Measurements from ENCODE around the gene C3orf20. TPM values are rescaled to one million over a fixed set of nuclear protein-coding genes. Genes with fewer than 3 reads are reported as not detected.

The C3orf20 gene
- total and polyA plus RNA-seq, 2 of the 13 experiments (the other 11 are each of a cell fraction or from before 2014, with no cell fraction given): 0.03 to 0.04 TPM

- TF ChIP-seq REST (IDR thresholded peaks at IDR 0.05; ENCODE audit: borderline replicate concordance in 1 of 2, low read depth in 1 of 2, low read length in 2 of 2) (no peak), ZNF234 (CRISPR knock-in tag; conservative IDR thresholded peaks at IDR 0.05) (no peak), MLLT10 (CRISPR knock-in tag; IDR thresholded peaks at IDR 0.05) (no peak), ETS1 (CRISPR knock-in tag; IDR thresholded peaks at IDR 0.05) (no peak), ZNF781 (CRISPR knock-in tag; IDR thresholded peaks at IDR 0.05; ENCODE audit: borderline replicate concordance, not compliant biosample characterization) (no peak), NFAT5 (CRISPR knock-in tag; IDR thresholded peaks at IDR 0.05) (no peak), RFX1 (IDR thresholded peaks at IDR 0.05) (no peak), ZNF839 (CRISPR knock-in tag; IDR thresholded peaks at IDR 0.05; ENCODE audit: borderline replicate concordance) (no peak; the same call in 1 of the 2 replicates), ZBTB8A (CRISPR knock-in tag; IDR thresholded peaks at IDR 0.05; ENCODE audit: borderline replicate concordance, low read depth) (no peak), ZNF17 (CRISPR knock-in tag; IDR thresholded peaks at IDR 0.05) (no peak), NKX3-1 (CRISPR knock-in tag; IDR thresholded peaks at IDR 0.05) (no peak), JUND (CRISPR knock-in tag; IDR thresholded peaks at IDR 0.05) (peak; percentile 84), PBX2 (CRISPR knock-in tag; IDR thresholded peaks at IDR 0.05) (no peak), CEBPB (IDR thresholded peaks at IDR 0.05; ENCODE audit: borderline replicate concordance, low read depth, low read length) (no peak), TCF7L2 (IDR thresholded peaks at IDR 0.05; ENCODE audit: low read depth, low read length) (no peak), NR1H2 (CRISPR knock-in tag; IDR thresholded peaks at IDR 0.05; ENCODE audit: borderline replicate concordance, low read depth) (peak; percentile 90; the same call in 1 of the 2 replicates), SKI (IDR thresholded peaks at IDR 0.05; ENCODE audit: partially characterized antibody) (peak; percentile 7)
These were observed 23.3 kb upstream of the C3orf20 start, which contains the start of gene CCDC174 (continued) for GRCh38 chr3:14651440-14652251.

All from HepG2 (cell line).